PC-3 (cell line): Measurements from ENCODE around the gene ALPK3.

Experiments
- CTCF ChIP-seq: fragments of 300-600 bp; sonication (generic); conservative IDR thresholded peaks from 2 replicates; pipeline ENCODE4 v1.5.1; 2017; ENCODE audit warnings: antibody characterized with exemption, low read depth, mild to moderate bottlenecking, low read length
- EZH2 ChIP-seq: fragments of 300-600 bp; sonication (generic); IDR thresholded peaks from one replicate; pipeline ENCODE4 v1.6.1; 2017; ENCODE audit warnings: antibody characterized with exemption, mild to moderate bottlenecking, low read length; ENCODE audit not compliant: unreplicated experiment

- TF ChIP-seq EZH2: no peak
- no peak for TF ChIP-seq CTCF
These were observed 41.2 kb upstream of the ALPK3 start for GRCh38 chr15:84775867-84776449.
